Osteoblast (primary cell): Measurements from ENCODE around the gene E2F1. TPM values are rescaled to one million over a fixed set of nuclear protein-coding genes. Genes with fewer than 3 reads are reported as not detected.

Source experiments
- DNase-seq: peaks from one replicate; pipeline ENCODE4 v3.0.0; 2011; ENCODE audit warnings: low spot score, mixed read lengths; ENCODE audit not compliant: insufficient read length; ENCODE audit errors: missing footprints
- H2AFZ ChIP-seq: 2 replicates; pipeline ENCODE4 v1.6.0; 2011; ENCODE audit warnings: mild to moderate bottlenecking, low read length
- H3K27ac ChIP-seq: 2 replicates; pipeline ENCODE4 v1.5.1; 2011; ENCODE audit warnings: mild to moderate bottlenecking, low read depth, low read length, moderate library complexity
- H3K27me3 ChIP-seq: 2 replicates; pipeline ENCODE4 v1.6.0; 2012; ENCODE audit warnings: mild to moderate bottlenecking, control low read depth, inconsistent platforms, low read length, moderate library complexity; ENCODE audit not compliant: insufficient read depth
- H3K36me3 ChIP-seq: 2 replicates; pipeline ENCODE4 v1.5.1; 2011; ENCODE audit warnings: mild to moderate bottlenecking, low read length, control low read depth, moderate library complexity; ENCODE audit not compliant: insufficient read depth
- H3K4me1 ChIP-seq: 2 replicates; pipeline ENCODE4 v1.5.1; 2011; ENCODE audit warnings: mild to moderate bottlenecking, low read length, control low read depth, moderate library complexity; ENCODE audit not compliant: insufficient read depth
- H3K4me2 ChIP-seq: 2 replicates; pipeline ENCODE4 v1.6.0; 2011; ENCODE audit warnings: mild to moderate bottlenecking, low read length; ENCODE audit not compliant: insufficient read depth
- H3K4me3 ChIP-seq: fragments of 200-600 bp; sonication (generic); 3 replicates; pipeline ENCODE4 v1.5.1; 2012; ENCODE audit warnings: mild to moderate bottlenecking, low read length, inconsistent platforms; ENCODE audit not compliant: insufficient read depth
- H3K79me2 ChIP-seq: 2 replicates; pipeline ENCODE4 v1.6.0; 2012; ENCODE audit warnings: mild to moderate bottlenecking, low read length, control low read depth, inconsistent platforms; ENCODE audit not compliant: insufficient read depth
- H3K9me3 ChIP-seq: 2 replicates; pipeline ENCODE4 v1.5.1; 2011; ENCODE audit warnings: low read depth, low read length, control low read depth
- H4K20me1 ChIP-seq: 2 replicates; pipeline ENCODE4 v1.6.0; 2012; ENCODE audit warnings: mild to moderate bottlenecking, low read length, control low read depth; ENCODE audit not compliant: insufficient read depth
- CTCF ChIP-seq: IDR thresholded peaks from 2 replicates; pipeline ENCODE4 v1.5.1; 2011; ENCODE audit warnings: mild to moderate bottlenecking, low read depth, low read length, moderate library complexity; ENCODE audit errors: extremely low read depth
- total RNA-seq: library from RNA; depleted of rRNA; stranded (reverse); fragments of >200 nt; gene quantifications from 2 replicates; pipeline ENCODE4 v1.2.3, GENCODE V29; 2012

Gene E2F1
- total RNA-seq, 1 donor, result 1.4 TPM

DNA sequence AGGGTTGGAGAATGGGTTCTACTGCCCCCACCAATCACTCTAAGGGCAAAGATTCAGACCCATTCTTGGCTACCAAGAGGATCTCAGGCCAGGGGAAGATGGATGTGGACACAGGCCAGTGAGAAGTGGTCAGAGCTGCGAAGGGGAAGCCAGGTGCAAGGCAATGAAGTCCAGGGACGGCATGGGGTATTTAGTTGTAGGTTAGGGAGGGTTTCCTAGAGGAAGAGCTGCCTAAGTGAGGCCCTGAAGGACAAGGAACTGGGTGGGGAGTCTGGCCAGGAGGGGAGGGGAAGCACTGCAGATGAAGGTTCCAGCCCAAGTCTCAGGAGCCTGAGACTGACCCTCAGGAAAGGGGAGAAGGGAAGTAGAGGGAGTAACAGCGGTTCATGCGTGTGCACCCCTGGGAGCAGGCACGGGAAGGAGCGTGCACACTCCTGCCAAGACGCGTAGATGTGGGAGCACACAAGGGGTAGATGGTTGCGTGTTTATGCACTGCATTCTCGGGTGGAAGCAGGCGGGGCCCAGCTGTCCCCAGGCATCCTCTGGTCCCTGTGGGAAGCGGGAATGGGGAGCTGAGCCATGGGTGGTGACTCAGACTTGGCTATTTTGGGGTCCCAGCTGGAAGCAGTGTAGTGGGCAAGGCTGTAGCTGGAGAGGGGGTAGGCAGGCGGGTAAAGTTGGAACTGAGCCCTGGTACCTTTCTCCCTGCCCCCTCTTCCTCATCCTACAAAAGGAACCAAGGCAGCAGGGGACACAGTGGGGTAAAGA, 16.1 kb downstream of the E2F1 start:
- Histone ChIP-seq H3K79me2 (peaks cover 5% of the 10 kb centered on the region), H3K27ac (no peak overlapping the region)
- DNase-seq, result peak; percentile 63

GRCh38 chr20:33669224-33669623, 17.0 kb downstream of the E2F1 start:
- Histone ChIP-seq H3K27ac (no peak overlapping the region), H3K4me3 (no peak overlapping the region), H3K27me3 (no peaks in the 10 kb centered on the region), H3K79me2 (peaks cover 5% of the 10 kb centered on the region), H3K4me2 (no peak overlapping the region), H3K36me3 (peaks cover 20% of the 10 kb centered on the region), H2AFZ (no peak overlapping the region), H4K20me1 (peaks cover 9% of the 10 kb centered on the region), H3K4me1 (peaks cover 29% of the 10 kb centered on the region), H3K9me3 (no peaks in the 10 kb centered on the region)
- TF ChIP-seq CTCF, result no peak
- DNase-seq, result no peak

More for the DNA sequence above, 16.1 kb downstream of the E2F1 start:
- Histone ChIP-seq H3K9me3 (no peaks in the 10 kb centered on the region), H3K4me3 (no peak overlapping the region), H3K4me1 (peaks cover 34% of the 10 kb centered on the region), H3K27me3 (no peaks in the 10 kb centered on the region), H4K20me1 (peaks cover 9% of the 10 kb centered on the region), H3K4me2 (no peak overlapping the region), H3K36me3 (peaks cover 20% of the 10 kb centered on the region), H2AFZ (no peak overlapping the region)
- TF ChIP-seq CTCF, result no peak

GRCh38 chr20:33668466-33669155, 17.6 kb downstream of the E2F1 start:
- TF ChIP-seq CTCF, result no peak
- H3K9me3 ChIP-seq, result no peaks in the 10 kb centered on the region
- no peak overlapping the region for H2AFZ ChIP-seq
- no peaks in the 10 kb centered on the region for H3K27me3 ChIP-seq
- peaks cover 9% of the 10 kb centered on the region for H4K20me1 ChIP-seq
- no peak overlapping the region for H3K27ac ChIP-seq
- peaks cover 31% of the 10 kb centered on the region for H3K4me1 ChIP-seq
- H3K36me3 ChIP-seq, result peaks cover 20% of the 10 kb centered on the region
- no peak overlapping the region for H3K4me3 ChIP-seq
- DNase-seq, result peak; percentile 76
- H3K4me2 ChIP-seq, result peak overlapping the region; percentile 93
- H3K79me2 ChIP-seq, result peaks cover 5% of the 10 kb centered on the region
